WTC11 (cell line): ENCODE data around the gene CARS2. TPM values are rescaled to one million over a fixed set of nuclear protein-coding genes. Genes with fewer than 3 reads are reported as not detected.

Experiments used
- ATAC-seq: fragments of 200-7000 bp; cut with Tn5 transposase; 2 replicates; pipeline ENCODE4 v1.10.0; 2021; ENCODE audit warnings: mild to moderate bottlenecking, moderate library complexity
- CTCF ChIA-PET: fragments of 300-600 bp; sonication (Branson Sonifier 250); formaldehyde crosslinking; loops from one replicate; lab custom pipeline; 2021; ENCODE audit warnings: antibody characterized with exemption; lab: Charles Lee
- POLR2A ChIA-PET: fragments of 350-600 bp; sonication (Branson Sonifier 250); formaldehyde crosslinking; loops from one replicate; lab custom pipeline; 2021; ENCODE audit warnings: antibody characterized with exemption; lab: Charles Lee
- DNase-seq: peaks from one replicate; pipeline ENCODE4 v3.0.0; 2021; ENCODE audit warnings: low spot score
- H3K27ac Mint-ChIP-seq: 2 replicates; pipeline ENCODE4 v1.8.0; 2021; ENCODE audit warnings: mixed read lengths
- H3K27me3 Mint-ChIP-seq: 2 replicates; pipeline ENCODE4 v1.8.0; 2021; ENCODE audit warnings: low read depth, mild to moderate bottlenecking, moderate library complexity, mixed read lengths
- H3K36me3 Mint-ChIP-seq: 2 replicates; pipeline ENCODE4 v1.8.0; 2021; ENCODE audit warnings: mixed read lengths
- H3K4me1 Mint-ChIP-seq: 2 replicates; pipeline ENCODE4 v1.8.0; 2022; ENCODE audit warnings: mixed read lengths
- H3K4me3 Mint-ChIP-seq: 2 replicates; pipeline ENCODE4 v1.8.0; 2021; ENCODE audit warnings: mild to moderate bottlenecking, moderate library complexity, mixed read lengths
- H3K9me3 Mint-ChIP-seq: 2 replicates; pipeline ENCODE4 v1.8.0; 2021; ENCODE audit warnings: mixed read lengths
- CBFB ChIP-seq: sonication (generic); formaldehyde crosslinking; IDR thresholded peaks from 2 replicates; pipeline ENCODE4 v1.8.1; 2022; ENCODE audit warnings: mild to moderate bottlenecking, low read depth, missing genetic modification reagents
- EMX1 ChIP-seq: fragments of 250-450 bp; sonication (Bioruptor Pico); IDR thresholded peaks from 2 replicates; pipeline ENCODE4 v1.8.0; 2021; ENCODE audit warnings: mild to moderate bottlenecking
- FOXP1 ChIP-seq: sonication (generic); formaldehyde crosslinking; IDR thresholded peaks from 2 replicates; pipeline ENCODE4 v1.8.0; 2022; ENCODE audit warnings: missing genetic modification reagents, mild to moderate bottlenecking, moderate library complexity, borderline replicate concordance
- GRHL2 ChIP-seq: fragments of 250-450 bp; sonication (Bioruptor Pico); IDR thresholded peaks from 2 replicates; pipeline ENCODE4 v1.8.0; 2022; ENCODE audit warnings: mild to moderate bottlenecking, moderate library complexity; ENCODE audit not compliant: insufficient replicate concordance, severe bottlenecking
- IRF2 ChIP-seq: sonication (generic); formaldehyde crosslinking; IDR thresholded peaks from 2 replicates; pipeline ENCODE4 v1.8.0; 2022; ENCODE audit warnings: low read depth, missing genetic modification reagents, borderline replicate concordance
- JUN ChIP-seq: sonication (generic); formaldehyde crosslinking; IDR thresholded peaks from 2 replicates; pipeline ENCODE4 v1.8.0; 2023; ENCODE audit warnings: mild to moderate bottlenecking, missing genetic modification reagents
- MYBL2 ChIP-seq: sonication (generic); formaldehyde crosslinking; IDR thresholded peaks from 2 replicates; pipeline ENCODE4 v1.8.1; 2023; ENCODE audit warnings: mild to moderate bottlenecking, moderate library complexity, missing genetic modification reagents
- NFE2L1 ChIP-seq: sonication (generic); formaldehyde crosslinking; IDR thresholded peaks from 2 replicates; pipeline ENCODE4 v1.8.1; 2023; ENCODE audit warnings: missing genetic modification reagents
- NR3C1 ChIP-seq: sonication (generic); formaldehyde crosslinking; conservative IDR thresholded peaks from 2 replicates; pipeline ENCODE4 v1.8.1; 2023; ENCODE audit warnings: low read depth, mild to moderate bottlenecking, missing genetic modification reagents
- ZBTB21 ChIP-seq: sonication (generic); formaldehyde crosslinking; IDR thresholded peaks from 2 replicates; pipeline ENCODE4 v1.8.1; 2023; ENCODE audit warnings: mild to moderate bottlenecking, missing genetic modification reagents, borderline replicate concordance
- ZNF121 ChIP-seq: sonication (generic); formaldehyde crosslinking; IDR thresholded peaks from 2 replicates; pipeline ENCODE4 v1.8.0; 2023; ENCODE audit warnings: missing genetic modification reagents
- ZNF416 ChIP-seq: fragments of 250-450 bp; sonication (Bioruptor Pico); IDR thresholded peaks from 2 replicates; pipeline ENCODE4 v1.9.0; 2021; ENCODE audit warnings: mild to moderate bottlenecking, inconsistent platforms
- ZNF423 ChIP-seq: fragments of 250-450 bp; sonication (Bioruptor Pico); IDR thresholded peaks from 2 replicates; pipeline ENCODE4 v2.1.2; 2022; ENCODE audit warnings: mild to moderate bottlenecking, moderate library complexity
- ZNF671 ChIP-seq: fragments of 250-450 bp; sonication (Bioruptor Pico); IDR thresholded peaks from 2 replicates; pipeline ENCODE4 v1.8.0; 2021; ENCODE audit warnings: mild to moderate bottlenecking
- total RNA-seq: library from RNA; stranded (reverse); gene quantifications from 3 replicates; pipeline ENCODE4 v1.2.3, GENCODE V29; 2021
- TF ChIP-seq, protein P1 (sequence below): sonication (generic); formaldehyde crosslinking; IDR thresholded peaks from 2 replicates; pipeline ENCODE4 v1.8.1; 2023; ENCODE audit warnings: mild to moderate bottlenecking, moderate library complexity, missing genetic modification reagents
- TF ChIP-seq, protein P2 (sequence below): fragments of 250-450 bp; sonication (Bioruptor Pico); IDR thresholded peaks from 2 replicates; pipeline ENCODE4 v1.8.0; 2021; ENCODE audit warnings: mild to moderate bottlenecking
- TF ChIP-seq, protein P3 (sequence below): sonication (generic); formaldehyde crosslinking; IDR thresholded peaks from 2 replicates; pipeline ENCODE4 v1.8.0; 2022; ENCODE audit warnings: mild to moderate bottlenecking, missing genetic modification reagents
- TF ChIP-seq, protein P4 (sequence below): sonication (generic); formaldehyde crosslinking; IDR thresholded peaks from 2 replicates; pipeline ENCODE4 v1.8.0; 2022; ENCODE audit warnings: mild to moderate bottlenecking, missing genetic modification reagents
- TF ChIP-seq, protein P5 (sequence below): sonication (generic); formaldehyde crosslinking; IDR thresholded peaks from 2 replicates; pipeline ENCODE4 v1.8.1; 2022; ENCODE audit warnings: mild to moderate bottlenecking, moderate library complexity, missing genetic modification reagents
- TF ChIP-seq, protein P6 (sequence below): sonication (generic); formaldehyde crosslinking; IDR thresholded peaks from 2 replicates; pipeline ENCODE4 v1.8.1; 2022; ENCODE audit warnings: low read depth, missing genetic modification reagents, borderline replicate concordance
- TF ChIP-seq, protein P7 (sequence below): sonication (generic); formaldehyde crosslinking; IDR thresholded peaks from 2 replicates; pipeline ENCODE4 v1.8.0; 2023; ENCODE audit warnings: mild to moderate bottlenecking, missing genetic modification reagents
- TF ChIP-seq, protein P8 (sequence below): fragments of 250-450 bp; sonication (Bioruptor Pico); IDR thresholded peaks from 2 replicates; pipeline ENCODE4 v1.9.0; 2021; ENCODE audit warnings: mild to moderate bottlenecking
- TF ChIP-seq, protein P9 (sequence below): sonication (generic); formaldehyde crosslinking; conservative IDR thresholded peaks from 2 replicates; pipeline ENCODE4 v1.8.1; 2022; ENCODE audit warnings: mild to moderate bottlenecking, missing genetic modification reagents

Gene CARS2
- total RNA-seq, 1 experiment from 2014 or later, result 39.9 TPM

DNA sequence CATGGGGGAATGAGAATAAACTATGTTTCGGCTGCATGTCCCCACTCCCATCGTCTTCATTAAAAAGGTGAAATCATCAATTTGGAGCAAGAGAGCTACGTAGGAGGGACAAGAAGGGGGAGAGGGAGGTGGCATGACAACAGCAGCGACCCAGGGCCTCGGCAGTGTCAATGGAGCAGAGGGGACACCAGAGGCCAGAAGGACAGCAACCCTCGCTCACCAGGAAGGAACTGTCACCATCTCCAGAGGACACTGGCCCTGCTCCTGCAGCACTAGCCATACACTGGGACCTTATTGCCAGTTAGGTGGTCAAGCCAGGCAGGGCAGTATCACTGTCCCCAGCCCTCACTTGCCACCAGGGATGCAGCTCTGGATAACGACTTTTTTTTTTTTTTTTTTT is 56.4 kb downstream of the CARS2 start (continued):
- TF ChIP-seq, protein P1, sequence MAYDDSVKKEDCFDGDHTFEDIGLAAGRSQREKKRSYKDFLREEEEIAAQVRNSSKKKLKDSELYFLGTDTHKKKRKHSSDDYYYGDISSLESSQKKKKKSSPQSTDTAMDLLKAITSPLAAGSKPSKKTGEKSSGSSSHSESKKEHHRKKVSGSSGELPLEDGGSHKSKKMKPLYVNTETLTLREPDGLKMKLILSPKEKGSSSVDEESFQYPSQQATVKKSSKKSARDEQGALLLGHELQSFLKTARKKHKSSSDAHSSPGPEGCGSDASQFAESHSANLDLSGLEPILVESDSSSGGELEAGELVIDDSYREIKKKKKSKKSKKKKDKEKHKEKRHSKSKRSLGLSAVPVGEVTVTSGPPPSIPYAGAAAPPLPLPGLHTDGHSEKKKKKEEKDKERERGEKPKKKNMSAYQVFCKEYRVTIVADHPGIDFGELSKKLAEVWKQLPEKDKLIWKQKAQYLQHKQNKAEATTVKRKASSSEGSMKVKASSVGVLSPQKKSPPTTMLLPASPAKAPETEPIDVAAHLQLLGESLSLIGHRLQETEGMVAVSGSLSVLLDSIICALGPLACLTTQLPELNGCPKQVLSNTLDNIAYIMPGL (CRISPR knock-in tag), result no peak
- TF ChIP-seq, protein P2, sequence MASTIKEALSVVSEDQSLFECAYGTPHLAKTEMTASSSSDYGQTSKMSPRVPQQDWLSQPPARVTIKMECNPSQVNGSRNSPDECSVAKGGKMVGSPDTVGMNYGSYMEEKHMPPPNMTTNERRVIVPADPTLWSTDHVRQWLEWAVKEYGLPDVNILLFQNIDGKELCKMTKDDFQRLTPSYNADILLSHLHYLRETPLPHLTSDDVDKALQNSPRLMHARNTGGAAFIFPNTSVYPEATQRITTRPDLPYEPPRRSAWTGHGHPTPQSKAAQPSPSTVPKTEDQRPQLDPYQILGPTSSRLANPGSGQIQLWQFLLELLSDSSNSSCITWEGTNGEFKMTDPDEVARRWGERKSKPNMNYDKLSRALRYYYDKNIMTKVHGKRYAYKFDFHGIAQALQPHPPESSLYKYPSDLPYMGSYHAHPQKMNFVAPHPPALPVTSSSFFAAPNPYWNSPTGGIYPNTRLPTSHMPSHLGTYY (CRISPR knock-in tag), result no peak
- no peak for TF ChIP-seq ZNF416 (CRISPR knock-in tag)
- TF ChIP-seq, protein P3, sequence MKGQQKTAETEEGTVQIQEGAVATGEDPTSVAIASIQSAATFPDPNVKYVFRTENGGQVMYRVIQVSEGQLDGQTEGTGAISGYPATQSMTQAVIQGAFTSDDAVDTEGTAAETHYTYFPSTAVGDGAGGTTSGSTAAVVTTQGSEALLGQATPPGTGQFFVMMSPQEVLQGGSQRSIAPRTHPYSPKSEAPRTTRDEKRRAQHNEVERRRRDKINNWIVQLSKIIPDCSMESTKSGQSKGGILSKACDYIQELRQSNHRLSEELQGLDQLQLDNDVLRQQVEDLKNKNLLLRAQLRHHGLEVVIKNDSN (CRISPR knock-in tag), result no peak
- TF ChIP-seq, protein P4, sequence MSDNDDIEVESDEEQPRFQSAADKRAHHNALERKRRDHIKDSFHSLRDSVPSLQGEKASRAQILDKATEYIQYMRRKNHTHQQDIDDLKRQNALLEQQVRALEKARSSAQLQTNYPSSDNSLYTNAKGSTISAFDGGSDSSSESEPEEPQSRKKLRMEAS (CRISPR knock-in tag), result no peak

DNA sequence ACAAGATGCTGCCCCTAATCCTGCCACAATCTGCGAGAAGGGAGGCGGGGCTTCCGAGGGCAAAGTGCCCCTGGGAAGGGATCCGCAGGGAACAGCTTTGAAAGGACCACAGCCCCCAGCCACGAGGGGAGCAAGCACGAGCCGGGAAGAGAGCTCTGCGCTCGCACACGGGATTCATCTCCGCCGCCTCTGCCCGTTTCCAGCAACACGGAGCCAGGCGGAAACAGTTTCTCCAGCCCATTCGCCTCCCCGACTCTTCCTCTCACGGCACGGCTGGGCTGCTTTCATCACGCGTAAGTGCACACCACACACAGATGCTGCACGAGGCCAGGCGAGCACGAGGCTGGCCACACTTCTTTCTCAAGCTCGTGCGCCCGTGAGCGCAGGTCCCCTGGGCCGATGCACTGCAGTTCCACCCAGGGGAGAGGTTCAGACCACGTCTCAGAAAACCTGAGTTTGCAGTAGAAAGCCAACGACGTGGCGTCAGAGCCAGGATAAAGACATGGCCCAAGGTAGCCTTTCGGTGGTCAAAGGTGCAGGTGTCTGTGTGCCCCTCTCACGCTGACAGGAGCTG is 57.0 kb downstream of the CARS2 start:
- H3K27ac Mint-ChIP-seq, result peak overlapping the region; percentile 34; the same call in 1 of the 2 replicates
- CTCF ChIA-PET, result interaction anchor here (0.7 to 1.8 kb wide), 4 partner anchors 32 to 276 kb away, joined by 3 to 6 read pairs (median 4); no protein-coding TSS in a partner anchor

DNA sequence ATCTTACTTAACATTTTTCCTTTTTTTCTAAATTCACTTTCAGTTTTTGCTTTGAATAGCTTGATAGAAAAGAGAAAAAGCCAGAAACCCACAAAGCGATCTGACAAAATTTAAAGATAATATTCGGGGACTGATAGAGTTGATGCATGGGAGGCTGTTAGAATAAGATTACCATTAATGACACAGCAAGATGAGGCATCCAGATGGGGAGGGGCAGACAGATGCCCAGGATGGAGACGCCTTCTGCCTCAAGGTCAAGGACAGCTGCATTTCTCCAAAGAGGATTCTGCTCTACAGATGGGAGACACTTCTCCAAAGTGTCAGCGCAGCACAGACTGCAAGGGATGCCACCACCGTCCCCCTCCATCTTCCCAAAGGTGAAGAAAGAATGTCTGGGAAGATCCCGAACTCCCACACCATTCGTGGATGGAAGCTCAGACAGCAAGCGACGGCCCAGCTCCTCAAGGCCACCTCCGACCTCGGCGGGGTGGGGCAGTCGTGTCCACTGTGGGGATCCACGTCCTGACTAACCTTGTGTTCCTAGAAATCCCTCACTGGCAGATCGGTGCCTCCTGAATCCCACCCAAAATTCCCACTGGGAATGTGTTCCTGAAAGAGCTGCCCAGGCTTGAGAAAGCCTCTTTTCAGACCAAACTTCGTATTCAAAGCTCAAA is 57.6 kb downstream of the CARS2 start:
- ChIA-PET CTCF (interaction anchor here (0.7 to 1.8 kb wide), 4 partner anchors 33 to 277 kb away, joined by 3 to 6 read pairs (median 4); no protein-coding TSS in a partner anchor), POLR2A (no interaction called here)
- ATAC-seq, result no peak
- Mint-ChIP-seq H3K4me1 (peaks cover 4% of the 10 kb centered on the region), H3K4me3 (no peak overlapping the region), H3K27me3 (no peaks in the 10 kb centered on the region), H3K27ac (peak overlapping the region; percentile 80; the same call in 1 of the 2 replicates), H3K9me3 (no peaks in the 10 kb centered on the region), H3K36me3 (peaks cover 8% of the 10 kb centered on the region; the same call in 1 of the 2 replicates)
- DNase-seq, result no peak
- no peak for TF ChIP-seq FOXP1
- TF ChIP-seq, protein P5, sequence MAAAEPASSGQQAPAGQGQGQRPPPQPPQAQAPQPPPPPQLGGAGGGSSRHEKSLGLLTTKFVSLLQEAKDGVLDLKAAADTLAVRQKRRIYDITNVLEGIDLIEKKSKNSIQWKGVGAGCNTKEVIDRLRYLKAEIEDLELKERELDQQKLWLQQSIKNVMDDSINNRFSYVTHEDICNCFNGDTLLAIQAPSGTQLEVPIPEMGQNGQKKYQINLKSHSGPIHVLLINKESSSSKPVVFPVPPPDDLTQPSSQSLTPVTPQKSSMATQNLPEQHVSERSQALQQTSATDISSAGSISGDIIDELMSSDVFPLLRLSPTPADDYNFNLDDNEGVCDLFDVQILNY (CRISPR knock-in tag), result no peak
- TF ChIP-seq, protein P6, sequence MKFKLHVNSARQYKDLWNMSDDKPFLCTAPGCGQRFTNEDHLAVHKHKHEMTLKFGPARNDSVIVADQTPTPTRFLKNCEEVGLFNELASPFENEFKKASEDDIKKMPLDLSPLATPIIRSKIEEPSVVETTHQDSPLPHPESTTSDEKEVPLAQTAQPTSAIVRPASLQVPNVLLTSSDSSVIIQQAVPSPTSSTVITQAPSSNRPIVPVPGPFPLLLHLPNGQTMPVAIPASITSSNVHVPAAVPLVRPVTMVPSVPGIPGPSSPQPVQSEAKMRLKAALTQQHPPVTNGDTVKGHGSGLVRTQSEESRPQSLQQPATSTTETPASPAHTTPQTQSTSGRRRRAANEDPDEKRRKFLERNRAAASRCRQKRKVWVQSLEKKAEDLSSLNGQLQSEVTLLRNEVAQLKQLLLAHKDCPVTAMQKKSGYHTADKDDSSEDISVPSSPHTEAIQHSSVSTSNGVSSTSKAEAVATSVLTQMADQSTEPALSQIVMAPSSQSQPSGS (CRISPR knock-in tag), result no peak
- TF ChIP-seq, protein P7, sequence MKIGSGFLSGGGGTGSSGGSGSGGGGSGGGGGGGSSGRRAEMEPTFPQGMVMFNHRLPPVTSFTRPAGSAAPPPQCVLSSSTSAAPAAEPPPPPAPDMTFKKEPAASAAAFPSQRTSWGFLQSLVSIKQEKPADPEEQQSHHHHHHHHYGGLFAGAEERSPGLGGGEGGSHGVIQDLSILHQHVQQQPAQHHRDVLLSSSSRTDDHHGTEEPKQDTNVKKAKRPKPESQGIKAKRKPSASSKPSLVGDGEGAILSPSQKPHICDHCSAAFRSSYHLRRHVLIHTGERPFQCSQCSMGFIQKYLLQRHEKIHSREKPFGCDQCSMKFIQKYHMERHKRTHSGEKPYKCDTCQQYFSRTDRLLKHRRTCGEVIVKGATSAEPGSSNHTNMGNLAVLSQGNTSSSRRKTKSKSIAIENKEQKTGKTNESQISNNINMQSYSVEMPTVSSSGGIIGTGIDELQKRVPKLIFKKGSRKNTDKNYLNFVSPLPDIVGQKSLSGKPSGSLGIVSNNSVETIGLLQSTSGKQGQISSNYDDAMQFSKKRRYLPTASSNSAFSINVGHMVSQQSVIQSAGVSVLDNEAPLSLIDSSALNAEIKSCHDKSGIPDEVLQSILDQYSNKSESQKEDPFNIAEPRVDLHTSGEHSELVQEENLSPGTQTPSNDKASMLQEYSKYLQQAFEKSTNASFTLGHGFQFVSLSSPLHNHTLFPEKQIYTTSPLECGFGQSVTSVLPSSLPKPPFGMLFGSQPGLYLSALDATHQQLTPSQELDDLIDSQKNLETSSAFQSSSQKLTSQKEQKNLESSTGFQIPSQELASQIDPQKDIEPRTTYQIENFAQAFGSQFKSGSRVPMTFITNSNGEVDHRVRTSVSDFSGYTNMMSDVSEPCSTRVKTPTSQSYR, result no peak
- TF ChIP-seq, protein P8, sequence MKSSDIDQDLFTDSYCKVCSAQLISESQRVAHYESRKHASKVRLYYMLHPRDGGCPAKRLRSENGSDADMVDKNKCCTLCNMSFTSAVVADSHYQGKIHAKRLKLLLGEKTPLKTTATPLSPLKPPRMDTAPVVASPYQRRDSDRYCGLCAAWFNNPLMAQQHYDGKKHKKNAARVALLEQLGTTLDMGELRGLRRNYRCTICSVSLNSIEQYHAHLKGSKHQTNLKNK, result no peak
- TF ChIP-seq EMX1, result no peak
- TF ChIP-seq NFE2L1 (CRISPR knock-in tag), result no peak
- no peak for TF ChIP-seq ZNF121
- no peak for TF ChIP-seq IRF2 (CRISPR knock-in tag)
- no peak for TF ChIP-seq MYBL2 (CRISPR knock-in tag)
- no peak for TF ChIP-seq ZBTB21
- TF ChIP-seq NR3C1, result no peak
- no peak for TF ChIP-seq CBFB
- TF ChIP-seq ZNF671, result no peak
- no peak for TF ChIP-seq JUN (CRISPR knock-in tag)
- no peak for TF ChIP-seq ZNF423

More for the DNA sequence above, 57.0 kb downstream of the CARS2 start:
- POLR2A ChIA-PET, result no interaction called here
- TF ChIP-seq GRHL2 (CRISPR knock-in tag) (no peak), ZNF671 (no peak)
- TF ChIP-seq, protein P9, sequence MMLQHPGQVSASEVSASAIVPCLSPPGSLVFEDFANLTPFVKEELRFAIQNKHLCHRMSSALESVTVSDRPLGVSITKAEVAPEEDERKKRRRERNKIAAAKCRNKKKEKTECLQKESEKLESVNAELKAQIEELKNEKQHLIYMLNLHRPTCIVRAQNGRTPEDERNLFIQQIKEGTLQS, result no peak
- TF ChIP-seq, all 79 proteins: peak for 0
- H3K36me3 Mint-ChIP-seq, result peaks cover 8% of the 10 kb centered on the region; the same call in 1 of the 2 replicates
- DNase-seq (no peak), ATAC-seq (no peak)
- H3K4me3 Mint-ChIP-seq, result no peak overlapping the region
- H3K27me3 Mint-ChIP-seq, result no peaks in the 10 kb centered on the region
- no peaks in the 10 kb centered on the region for H3K9me3 Mint-ChIP-seq
- peaks cover 4% of the 10 kb centered on the region for H3K4me1 Mint-ChIP-seq
